ENCODE measurements around the gene TSPAN2.

DNA sequence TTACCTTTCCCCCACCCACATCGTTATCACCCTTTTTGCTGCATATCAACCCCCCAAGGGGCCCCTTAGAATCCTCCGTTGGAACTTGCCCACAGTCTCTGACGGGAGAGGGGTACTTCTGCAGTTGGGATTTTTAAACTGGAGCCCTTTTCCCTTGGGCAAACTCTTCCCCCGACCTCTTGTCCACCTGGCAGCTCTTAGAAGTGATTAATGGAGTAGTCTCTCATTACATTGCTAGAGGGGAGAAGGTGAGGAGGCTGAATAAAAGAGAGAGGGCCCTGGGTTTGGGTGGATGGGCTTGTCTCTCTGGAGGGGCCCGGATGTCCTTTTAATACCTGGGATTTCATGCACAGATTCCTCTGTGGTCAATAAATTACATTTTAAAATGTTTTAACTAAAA is 27.2 kb upstream of the TSPAN2 start:
- TF ChIP-seq CTCF (IDR thresholded peaks at IDR 0.05) (no peak), POLR2A (IDR thresholded peaks at IDR 0.05) (no peak)

Measured in heart left ventricle (tissue), 13 donors.